ENCODE data around the gene AUTS2.

DNA sequence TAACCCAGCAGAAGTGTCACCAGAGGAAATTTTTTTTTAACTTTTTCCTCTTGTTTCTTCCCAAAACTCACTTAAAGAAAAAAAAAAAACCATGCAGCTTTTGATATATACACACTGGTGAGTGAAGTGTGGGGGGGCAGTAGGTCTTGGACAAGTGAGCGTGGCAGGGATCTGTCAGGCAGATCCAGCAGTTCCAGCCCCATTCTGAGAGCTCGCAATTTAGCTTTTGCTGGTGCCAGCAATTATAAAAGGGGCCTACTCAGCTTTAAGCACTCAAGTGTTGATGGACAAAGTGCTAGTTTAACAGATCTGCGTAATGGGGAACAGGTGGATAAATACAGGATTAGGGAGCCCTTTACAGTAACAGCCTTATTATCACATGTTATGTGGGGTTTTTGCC lies 914.5 kb downstream of the AUTS2 start:
- no peak for TF ChIP-seq TAF1 (IDR thresholded peaks at IDR 0.05; ENCODE audit: borderline replicate concordance, low read depth, low read length)
- TF ChIP-seq POLR2A (IDR thresholded peaks at IDR 0.05; ENCODE audit: low read depth, low read length), result no peak
